ENCODE results near the gene TLR1. TPM values are rescaled to one million over a fixed set of nuclear protein-coding genes. Genes with fewer than 3 reads are reported as not detected.
"Not testable (repeated sequence)": the region's sequence is repeated elsewhere in the genome, so short reads cannot be mapped to it uniquely, and the experiment has no call there.

Gene TLR1
- total RNA-seq, 1 experiment from 2014 or later, result not detected

- H4K91ac ChIP-seq (ENCODE audit: insufficient read length, low read depth, low read length); H4K8ac ChIP-seq (replicated peaks; ENCODE audit: insufficient read length, low read depth, low read length); H4K20me1 ChIP-seq (ENCODE audit: control insufficient read depth, insufficient read depth, insufficient read length); H3K23ac ChIP-seq (ENCODE audit: insufficient read length, low read depth, low read length); H4K5ac ChIP-seq (ENCODE audit: insufficient read length, low read depth, low read length); H2BK5ac ChIP-seq (ENCODE audit: insufficient read length, low read length); H2BK12ac ChIP-seq (ENCODE audit: insufficient read length, low read depth, low read length); H2BK20ac ChIP-seq (ENCODE audit: low read depth, low read length, poor library complexity, severe bottlenecking); H2BK120ac ChIP-seq (ENCODE audit: low read depth, low read length, poor library complexity, severe bottlenecking); H3K4ac ChIP-seq (ENCODE audit: low read depth, low read length); H3K27me3 Mint-ChIP-seq (ENCODE audit: low read depth); H2AK5ac ChIP-seq (ENCODE audit: insufficient read length, low read length); H2AFZ ChIP-seq (ENCODE audit: low read length); H3K79me1 ChIP-seq (ENCODE audit: insufficient read depth, low read depth, low read length, poor library complexity, severe bottlenecking); H3K9ac ChIP-seq (ENCODE audit: extremely low read depth, insufficient read length, low read length); H3K23me2 ChIP-seq (ENCODE audit: insufficient read length, low read depth, low read length, poor library complexity, severe bottlenecking); H3T11ph ChIP-seq (ENCODE audit: low read length); DNase-seq; H3K4me2 ChIP-seq (ENCODE audit: insufficient read depth, insufficient read length, low read length); H2BK15ac ChIP-seq (ENCODE audit: low read depth, low read length); H3K4me1 ChIP-seq (ENCODE audit: insufficient read depth, low read length); H3K56ac ChIP-seq (ENCODE audit: insufficient read length, low read depth, low read length); H3K79me2 ChIP-seq (ENCODE audit: insufficient read depth, low read length); H3K27ac Mint-ChIP-seq; H3K18ac ChIP-seq (ENCODE audit: insufficient read length, low read depth, low read length); H3K4me1 Mint-ChIP-seq; H3K27me3 ChIP-seq (ENCODE audit: insufficient read depth, low read length); H3K14ac ChIP-seq (ENCODE audit: insufficient read depth, low read length); H3K27ac ChIP-seq (ENCODE audit: insufficient read length, low read depth, low read length); H3K4me3 Mint-ChIP-seq: not testable (repeated sequence)
- peaks cover 12% of the 10 kb centered on the region for H3K9me3 ChIP-seq (ENCODE audit: control insufficient read depth, low read depth, low read length)
- Mint-ChIP-seq H3K36me3 (ENCODE audit: insufficient read depth in 1 of 3, low read depth in 3 of 3) (peaks cover 16 to 25% (median 17%) of the 10 kb centered on the region in 3 experiments), H3K9me3 (peaks cover 35 to 42% of the 10 kb centered on the region in 2 experiments)
- WGBS (ENCODE audit: extremely low coverage, insufficient read length, low lambda C conversion rate), result no CpG with 5 or more reads among the region's 9 CpGs
These were observed 1.7 kb upstream of the TLR1 start for GRCh38 chr4:38806251-38806650.
